GM12878 (cell line): ENCODE measurements around the gene CLDN7. TPM values are rescaled to one million over a fixed set of nuclear protein-coding genes. Genes with fewer than 3 reads are reported as not detected.

Experiments
- EED ChIP-seq: sonication (generic); IDR thresholded peaks from 2 replicates; pipeline ENCODE4 v1.6.1; 2016; ENCODE audit warnings: antibody characterized with exemption, low read depth
- ESRRA ChIP-seq: IDR thresholded peaks from 2 replicates; pipeline ENCODE4 v1.6.1; 2012; ENCODE audit warnings: mild to moderate bottlenecking, low read length, improper control_type of control experiment
- FOXK2 ChIP-seq: fragments of 450-650 bp; IDR thresholded peaks from 2 replicates; pipeline ENCODE4 v1.6.1; 2017; ENCODE audit warnings: mild to moderate bottlenecking, moderate library complexity
- HCFC1 ChIP-seq: fragments of 150-350 bp; IDR thresholded peaks from 2 replicates; pipeline ENCODE4 v1.6.1; 2014; ENCODE audit warnings: low read length
- IRF4 ChIP-seq: IDR thresholded peaks from 2 replicates; pipeline ENCODE4 v1.6.1; 2011; ENCODE audit warnings: low read depth, low read length
- JUND ChIP-seq: IDR thresholded peaks from 2 replicates; pipeline ENCODE4 v1.6.1; 2012; ENCODE audit warnings: low read depth, mild to moderate bottlenecking, low read length, improper control_type of control experiment, moderate library complexity
- MXI1 ChIP-seq: fragments of 150-350 bp; IDR thresholded peaks from 2 replicates; pipeline ENCODE4 v1.6.1; 2011; ENCODE audit warnings: low read depth, mild to moderate bottlenecking, inconsistent platforms, low read length, improper control_type of control experiment
- NBN ChIP-seq: fragments of 450-650 bp; IDR thresholded peaks from 2 replicates; pipeline ENCODE4 v1.6.1; 2016
- NFYA ChIP-seq: IDR thresholded peaks from 2 replicates; pipeline ENCODE4 v1.6.1; 2011; ENCODE audit warnings: low read depth, mild to moderate bottlenecking, low read length, improper control_type of control experiment, borderline replicate concordance
- NFYB ChIP-seq: IDR thresholded peaks from 2 replicates; pipeline ENCODE4 v1.6.1; 2011; ENCODE audit warnings: low read depth, mild to moderate bottlenecking, low read length, improper control_type of control experiment, moderate library complexity; ENCODE audit not compliant: insufficient read depth
- PBX3 ChIP-seq: IDR thresholded peaks from 2 replicates; pipeline ENCODE4 v1.6.1; 2011; ENCODE audit warnings: mild to moderate bottlenecking, low read depth, low read length, moderate library complexity; ENCODE audit not compliant: insufficient replicate concordance
- RB1 ChIP-seq: fragments of 450-650 bp; formaldehyde crosslinking; IDR thresholded peaks from 2 replicates; pipeline ENCODE4 v1.6.1; 2017; ENCODE audit warnings: mild to moderate bottlenecking, borderline replicate concordance
- RELA ChIP-seq: fragments of 450-650 bp; IDR thresholded peaks from 2 replicates; pipeline ENCODE4 v1.8.0; 2014; ENCODE audit warnings: borderline replicate concordance; ENCODE audit not compliant: partially characterized antibody
- SIX5 ChIP-seq: IDR thresholded peaks from 2 replicates; pipeline ENCODE4 v1.6.1; 2011; ENCODE audit warnings: mild to moderate bottlenecking, low read depth, low read length, moderate library complexity; ENCODE audit not compliant: severe bottlenecking
- SPI1 ChIP-seq: IDR thresholded peaks from 2 replicates; pipeline ENCODE4 v1.6.1; 2011; ENCODE audit warnings: low read depth, mild to moderate bottlenecking, low read length, moderate library complexity, borderline replicate concordance; ENCODE audit not compliant: insufficient read depth
- SUZ12 ChIP-seq: fragments of 200-600 bp; sonication (generic); IDR thresholded peaks from one replicate; pipeline ENCODE4 v1.6.1; 2018; ENCODE audit warnings: antibody characterized with exemption, mild to moderate bottlenecking; ENCODE audit not compliant: unreplicated experiment
- TARDBP ChIP-seq: IDR thresholded peaks from 2 replicates; pipeline ENCODE4 v1.6.1; 2016; ENCODE audit warnings: borderline replicate concordance
- ZBED1 ChIP-seq: IDR thresholded peaks from 2 replicates; pipeline ENCODE4 v1.6.1; 2016; ENCODE audit warnings: borderline replicate concordance
- ZSCAN29 ChIP-seq: fragments of 450-650 bp; IDR thresholded peaks from 2 replicates; pipeline ENCODE4 v1.6.1; 2017; ENCODE audit warnings: mild to moderate bottlenecking, moderate library complexity
- polyA plus RNA-seq, 11 experiments: library from polyadenylated mRNA; depleted of rRNA in 4 of 11; unstranded in 6 of 11; stranded (reverse) in 5 of 11; fragments of >200 nt; fragmentation: Nextera tagmentation in 4 of 11; fragmentation: Illumina TruSeq in 1 of 11; extraction: Ambion mirVana in 4 of 11; extraction: Trizol in 1 of 11; gene quantifications; 1 replicate in 1 of 11; 2 replicates in 10 of 11; pipeline versions ENCODE4 v1.2.1 to v1.2.3, GENCODE V29; 2011 to 2016; ENCODE audit warnings: inconsistent platforms in 2 of 11, missing spikeins in 2 of 11, low read depth in 1 of 11
- total RNA-seq, 4 experiments: library from RNA; depleted of rRNA in 3 of 4; stranded (reverse); fragments of >200 nt in 3 of 4; fragmentation: Illumina TruSeq in 1 of 4; extraction: Trizol in 1 of 4; gene quantifications; 2 replicates each; pipeline versions ENCODE4 v1.2.1 to v1.2.3, GENCODE V29; 2013 to 2021
- TF ChIP-seq, protein P1 (sequence below): IDR thresholded peaks from 2 replicates; pipeline ENCODE4 v1.6.1; 2011; ENCODE audit warnings: low read depth, mild to moderate bottlenecking, low read length, moderate library complexity, borderline replicate concordance; ENCODE audit errors: extremely low read depth
- TF ChIP-seq, protein P2 (sequence below): fragments of 450-650 bp; formaldehyde crosslinking; IDR thresholded peaks from 2 replicates; pipeline ENCODE4 v1.4.0; 2020; ENCODE audit warnings: mild to moderate bottlenecking, moderate library complexity
- TF ChIP-seq, protein P3 (sequence below): IDR thresholded peaks from 2 replicates; pipeline ENCODE4 v1.6.1; 2012; ENCODE audit warnings: low read depth, low read length, improper control_type of control experiment

The CLDN7 gene
- total and polyA plus RNA-seq, 10 of the 15 experiments (the other 5 are each of a cell fraction or from before 2014, with no cell fraction given), result 0.19 to 1.3 (median 0.36) TPM; not detected in 5

GRCh38 chr17:7219812-7220592 is 42.3 kb downstream of the CLDN7 start, which contains the start of the genes ACADVL and DLG4 (continued):
- TF ChIP-seq PBX3 (no peak), NBN (no peak), SUZ12 (no peak), MXI1 (no peak; the same call in 1 of the 2 replicates), ESRRA (no peak), TARDBP (peak; percentile 84; the same call in 1 of the 2 replicates), NFYB (no peak), JUND (no peak), SPI1 (peak; percentile 5; the same call in 1 of the 2 replicates), HCFC1 (peak; percentile 88), ZBED1 (no peak), FOXK2 (no peak), RB1 (no peak), RELA (no peak), SIX5 (peak; percentile 83), NFYA (no peak), IRF4 (no peak), EED (no peak), ZSCAN29 (no peak)
- TF ChIP-seq, protein P1, sequence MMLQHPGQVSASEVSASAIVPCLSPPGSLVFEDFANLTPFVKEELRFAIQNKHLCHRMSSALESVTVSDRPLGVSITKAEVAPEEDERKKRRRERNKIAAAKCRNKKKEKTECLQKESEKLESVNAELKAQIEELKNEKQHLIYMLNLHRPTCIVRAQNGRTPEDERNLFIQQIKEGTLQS, result no peak
- TF ChIP-seq, protein P2, sequence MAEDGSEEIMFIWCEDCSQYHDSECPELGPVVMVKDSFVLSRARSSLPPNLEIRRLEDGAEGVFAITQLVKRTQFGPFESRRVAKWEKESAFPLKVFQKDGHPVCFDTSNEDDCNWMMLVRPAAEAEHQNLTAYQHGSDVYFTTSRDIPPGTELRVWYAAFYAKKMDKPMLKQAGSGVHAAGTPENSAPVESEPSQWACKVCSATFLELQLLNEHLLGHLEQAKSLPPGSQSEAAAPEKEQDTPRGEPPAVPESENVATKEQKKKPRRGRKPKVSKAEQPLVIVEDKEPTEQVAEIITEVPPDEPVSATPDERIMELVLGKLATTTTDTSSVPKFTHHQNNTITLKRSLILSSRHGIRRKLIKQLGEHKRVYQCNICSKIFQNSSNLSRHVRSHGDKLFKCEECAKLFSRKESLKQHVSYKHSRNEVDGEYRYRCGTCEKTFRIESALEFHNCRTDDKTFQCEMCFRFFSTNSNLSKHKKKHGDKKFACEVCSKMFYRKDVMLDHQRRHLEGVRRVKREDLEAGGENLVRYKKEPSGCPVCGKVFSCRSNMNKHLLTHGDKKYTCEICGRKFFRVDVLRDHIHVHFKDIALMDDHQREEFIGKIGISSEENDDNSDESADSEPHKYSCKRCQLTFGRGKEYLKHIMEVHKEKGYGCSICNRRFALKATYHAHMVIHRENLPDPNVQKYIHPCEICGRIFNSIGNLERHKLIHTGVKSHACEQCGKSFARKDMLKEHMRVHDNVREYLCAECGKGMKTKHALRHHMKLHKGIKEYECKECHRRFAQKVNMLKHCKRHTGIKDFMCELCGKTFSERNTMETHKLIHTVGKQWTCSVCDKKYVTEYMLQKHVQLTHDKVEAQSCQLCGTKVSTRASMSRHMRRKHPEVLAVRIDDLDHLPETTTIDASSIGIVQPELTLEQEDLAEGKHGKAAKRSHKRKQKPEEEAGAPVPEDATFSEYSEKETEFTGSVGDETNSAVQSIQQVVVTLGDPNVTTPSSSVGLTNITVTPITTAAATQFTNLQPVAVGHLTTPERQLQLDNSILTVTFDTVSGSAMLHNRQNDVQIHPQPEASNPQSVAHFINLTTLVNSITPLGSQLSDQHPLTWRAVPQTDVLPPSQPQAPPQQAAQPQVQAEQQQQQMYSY (CRISPR knock-in tag), result no peak
- TF ChIP-seq, protein P3, sequence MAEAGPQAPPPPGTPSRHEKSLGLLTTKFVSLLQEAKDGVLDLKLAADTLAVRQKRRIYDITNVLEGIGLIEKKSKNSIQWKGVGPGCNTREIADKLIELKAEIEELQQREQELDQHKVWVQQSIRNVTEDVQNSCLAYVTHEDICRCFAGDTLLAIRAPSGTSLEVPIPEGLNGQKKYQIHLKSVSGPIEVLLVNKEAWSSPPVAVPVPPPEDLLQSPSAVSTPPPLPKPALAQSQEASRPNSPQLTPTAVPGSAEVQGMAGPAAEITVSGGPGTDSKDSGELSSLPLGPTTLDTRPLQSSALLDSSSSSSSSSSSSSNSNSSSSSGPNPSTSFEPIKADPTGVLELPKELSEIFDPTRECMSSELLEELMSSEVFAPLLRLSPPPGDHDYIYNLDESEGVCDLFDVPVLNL, result no peak
